ENCODE results near the gene CHTF8.

Gene CHTF8, protein sequence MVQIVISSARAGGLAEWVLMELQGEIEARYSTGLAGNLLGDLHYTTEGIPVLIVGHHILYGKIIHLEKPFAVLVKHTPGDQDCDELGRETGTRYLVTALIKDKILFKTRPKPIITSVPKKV

DNA sequence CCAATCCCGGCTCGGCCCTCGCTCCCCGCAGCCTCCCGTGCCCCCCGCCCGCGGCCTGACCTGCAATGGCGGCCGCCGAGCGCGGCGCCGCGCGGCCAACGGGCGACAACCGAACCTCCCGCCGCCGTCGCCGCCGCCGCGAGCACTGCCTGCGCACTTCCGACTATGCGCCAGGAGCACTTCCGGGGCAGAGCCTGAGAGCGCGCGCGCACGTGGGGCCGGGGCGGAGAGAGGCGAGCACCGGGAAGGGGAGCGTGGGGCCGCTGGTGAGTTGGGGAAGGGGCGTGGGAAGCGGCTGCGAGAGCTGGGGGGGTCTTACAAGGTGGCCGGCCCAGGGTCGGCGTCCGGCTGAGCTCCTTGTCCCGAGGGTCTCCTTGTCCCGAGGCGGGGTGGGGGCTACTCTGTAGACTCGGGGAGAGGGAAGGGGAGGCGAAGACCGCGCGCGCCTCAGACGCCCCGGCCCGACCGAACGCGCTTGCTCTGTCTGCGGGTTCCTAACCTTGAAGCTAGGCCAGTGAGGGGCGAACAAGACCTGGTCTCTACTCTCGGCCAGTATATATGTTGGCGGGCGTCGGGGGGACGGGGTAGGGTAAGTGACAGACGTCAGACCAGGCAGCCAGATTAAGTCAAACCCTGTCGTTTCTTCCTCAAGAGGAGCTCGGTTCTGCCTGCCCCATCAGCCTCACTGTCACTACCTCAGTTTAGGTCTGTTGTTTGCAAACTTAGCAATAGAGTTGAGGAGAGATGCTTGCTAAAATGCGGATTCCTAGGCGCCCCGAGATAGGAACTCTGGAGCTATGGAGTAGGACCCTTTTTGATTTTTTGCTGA lies at the start of gene CHTF8, which contains the start of gene UTP4:
Gene CHTF8 (minus strand): TSS at position 165 of the 829 bp plus-strand sequence. CDS start 11,130 bp downstream, outside the sequence.
Gene UTP4 (plus strand): TSS at position 226 of the 829 bp plus-strand sequence. CDS start 811 bp downstream, outside the sequence.
- Histone ChIP-seq H3F3A (ENCODE audit: low read depth) (no peaks in the 10 kb centered on the region; the same call in 1 of the 2 replicates), H3K79me2 (ENCODE audit: insufficient read depth, low read length) (peaks cover 93% of the 10 kb centered on the region), H3K4me1 (ENCODE audit: insufficient read depth, low read length, poor library complexity, severe bottlenecking) (peaks cover 50% of the 10 kb centered on the region), H3K36me3 (ENCODE audit: insufficient read depth, low read length) (peaks cover 9% of the 10 kb centered on the region; the same call in 1 of the 2 replicates), H3K4me2 (ENCODE audit: low read depth, low read length, poor library complexity, severe bottlenecking) (peak within 1 kb of the TSS; percentile 98), H2AFZ (ENCODE audit: low read length) (peak within 1 kb of the TSS; percentile 97), H3K27me3 (ENCODE audit: insufficient read depth, low read length, poor library complexity, severe bottlenecking) (peaks cover 5% of the 10 kb centered on the region), H3K9ac (ENCODE audit: low read depth, low read length, poor library complexity, severe bottlenecking) (peak within 1 kb of the TSS; percentile 100), H3K9me3 (ENCODE audit: insufficient read depth, low read depth, low read length) (no peaks in the 10 kb centered on the region), H4K20me1 (ENCODE audit: insufficient read depth, low read length, poor library complexity, severe bottlenecking) (peaks cover 46% of the 10 kb centered on the region), H3K4me3 (ENCODE audit: low read length, poor library complexity, severe bottlenecking) (peak within 1 kb of the TSS; percentile 96), H3K9me2 (replicated peaks; ENCODE audit: low read depth, low read length) (no peaks in the 10 kb centered on the region)
- TF ChIP-seq, protein P1, sequence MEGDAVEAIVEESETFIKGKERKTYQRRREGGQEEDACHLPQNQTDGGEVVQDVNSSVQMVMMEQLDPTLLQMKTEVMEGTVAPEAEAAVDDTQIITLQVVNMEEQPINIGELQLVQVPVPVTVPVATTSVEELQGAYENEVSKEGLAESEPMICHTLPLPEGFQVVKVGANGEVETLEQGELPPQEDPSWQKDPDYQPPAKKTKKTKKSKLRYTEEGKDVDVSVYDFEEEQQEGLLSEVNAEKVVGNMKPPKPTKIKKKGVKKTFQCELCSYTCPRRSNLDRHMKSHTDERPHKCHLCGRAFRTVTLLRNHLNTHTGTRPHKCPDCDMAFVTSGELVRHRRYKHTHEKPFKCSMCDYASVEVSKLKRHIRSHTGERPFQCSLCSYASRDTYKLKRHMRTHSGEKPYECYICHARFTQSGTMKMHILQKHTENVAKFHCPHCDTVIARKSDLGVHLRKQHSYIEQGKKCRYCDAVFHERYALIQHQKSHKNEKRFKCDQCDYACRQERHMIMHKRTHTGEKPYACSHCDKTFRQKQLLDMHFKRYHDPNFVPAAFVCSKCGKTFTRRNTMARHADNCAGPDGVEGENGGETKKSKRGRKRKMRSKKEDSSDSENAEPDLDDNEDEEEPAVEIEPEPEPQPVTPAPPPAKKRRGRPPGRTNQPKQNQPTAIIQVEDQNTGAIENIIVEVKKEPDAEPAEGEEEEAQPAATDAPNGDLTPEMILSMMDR (conservative IDR thresholded peaks at IDR 0.05; ENCODE audit: low read length): no peak
- no peak for TF ChIP-seq EZH2phosphoT487 (IDR thresholded peaks at IDR 0.05; ENCODE audit: borderline replicate concordance)

- H3K9ac ChIP-seq (ENCODE audit: low read depth, low read length, poor library complexity, severe bottlenecking): no peak overlapping the region
- H4K20me1 ChIP-seq (ENCODE audit: insufficient read depth, low read length, poor library complexity, severe bottlenecking): no peaks in the 10 kb centered on the region
- 0 out of 2 replicates have a peak, but pooled peaks cover 2% of the 10 kb centered on the region for H3F3A ChIP-seq (ENCODE audit: low read depth)
- H3K4me2 ChIP-seq (ENCODE audit: low read depth, low read length, poor library complexity, severe bottlenecking): no peak overlapping the region
- no peaks in the 10 kb centered on the region for H3K79me2 ChIP-seq (ENCODE audit: insufficient read depth, low read length)
- no peak for TF ChIP-seq EZH2phosphoT487 (IDR thresholded peaks at IDR 0.05; ENCODE audit: borderline replicate concordance)
- TF ChIP-seq, protein P1 (conservative IDR thresholded peaks at IDR 0.05; ENCODE audit: low read length): no peak
- no peaks in the 10 kb centered on the region for H3K9me3 ChIP-seq (ENCODE audit: insufficient read depth, low read depth, low read length)
- no peaks in the 10 kb centered on the region for H3K9me2 ChIP-seq (replicated peaks; ENCODE audit: low read depth, low read length)
- H3K4me3 ChIP-seq (ENCODE audit: low read length, poor library complexity, severe bottlenecking): no peak overlapping the region
- H3K36me3 ChIP-seq (ENCODE audit: insufficient read depth, low read length): no peaks in the 10 kb centered on the region
- H3K4me1 ChIP-seq (ENCODE audit: insufficient read depth, low read length, poor library complexity, severe bottlenecking): peaks cover 18% of the 10 kb centered on the region
- no peak overlapping the region for H2AFZ ChIP-seq (ENCODE audit: low read length)
- H3K27me3 ChIP-seq (ENCODE audit: insufficient read depth, low read length, poor library complexity, severe bottlenecking): no peaks in the 10 kb centered on the region
Observed at GRCh38 chr16:69180011-69180338, 47.6 kb upstream of the CHTF8 start.

DNA sequence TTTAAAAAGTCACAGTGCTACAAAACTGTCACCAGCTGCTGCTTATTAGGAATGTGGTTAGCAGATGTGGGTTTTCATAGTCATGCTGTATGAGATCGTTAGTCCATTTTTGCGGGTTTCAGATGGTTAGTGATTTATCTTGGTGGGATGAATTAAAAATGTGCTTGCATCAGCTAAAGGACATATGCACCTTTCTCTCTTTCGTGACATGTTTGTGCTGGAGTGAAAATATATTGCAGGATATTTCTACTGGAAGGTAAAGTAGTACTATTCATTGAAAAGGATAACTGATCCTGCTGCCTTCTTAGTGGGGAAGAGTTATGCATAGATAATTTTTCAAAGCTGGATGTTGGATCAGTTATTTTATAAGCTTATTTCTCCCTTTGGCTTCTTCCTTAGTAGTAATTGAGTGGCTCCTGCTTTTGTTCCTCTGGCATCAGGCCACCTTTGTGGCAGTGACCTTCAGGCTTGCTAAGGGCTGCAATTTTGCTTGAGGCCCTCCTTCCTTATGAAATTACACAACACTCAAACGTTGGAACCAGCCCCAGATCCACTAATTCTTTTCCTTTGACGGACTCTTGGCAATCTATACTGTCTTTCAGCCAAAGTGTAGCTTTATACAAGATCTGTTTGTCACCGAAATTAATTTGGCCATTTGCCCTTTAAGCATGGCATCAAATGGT lies 47.1 kb upstream of the CHTF8 start:
- Histone ChIP-seq H3K79me2 (ENCODE audit: insufficient read depth, low read length) (no peaks in the 10 kb centered on the region), H3K9me2 (replicated peaks; ENCODE audit: low read depth, low read length) (no peaks in the 10 kb centered on the region), H3F3A (ENCODE audit: low read depth) (0 out of 2 replicates have a peak, but pooled peaks cover 2% of the 10 kb centered on the region), H3K9me3 (ENCODE audit: insufficient read depth, low read depth, low read length) (no peaks in the 10 kb centered on the region), H3K9ac (ENCODE audit: low read depth, low read length, poor library complexity, severe bottlenecking) (no peak overlapping the region), H3K36me3 (ENCODE audit: insufficient read depth, low read length) (no peaks in the 10 kb centered on the region), H3K4me2 (ENCODE audit: low read depth, low read length, poor library complexity, severe bottlenecking) (no peak overlapping the region), H2AFZ (ENCODE audit: low read length) (no peak overlapping the region), H3K4me1 (ENCODE audit: insufficient read depth, low read length, poor library complexity, severe bottlenecking) (peaks cover 18% of the 10 kb centered on the region), H3K27me3 (ENCODE audit: insufficient read depth, low read length, poor library complexity, severe bottlenecking) (no peaks in the 10 kb centered on the region), H3K4me3 (ENCODE audit: low read length, poor library complexity, severe bottlenecking) (no peak overlapping the region), H4K20me1 (ENCODE audit: insufficient read depth, low read length, poor library complexity, severe bottlenecking) (no peaks in the 10 kb centered on the region)
- TF ChIP-seq, protein P1 (conservative IDR thresholded peaks at IDR 0.05; ENCODE audit: low read length): no peak
- TF ChIP-seq EZH2phosphoT487 (IDR thresholded peaks at IDR 0.05; ENCODE audit: borderline replicate concordance): no peak

Data from Loucy (cell line).